HG02763 (cell line): ENCODE data around the gene EPN2.

Source experiments
- ATAC-seq: cut with Tn5 transposase; IDR thresholded peaks from one replicate; pipeline ENCODE4 v1.9.1; 2021; ENCODE audit warnings: mild to moderate bottlenecking, moderate library complexity; ENCODE audit not compliant: unreplicated experiment

The EPN2 gene

DNA sequence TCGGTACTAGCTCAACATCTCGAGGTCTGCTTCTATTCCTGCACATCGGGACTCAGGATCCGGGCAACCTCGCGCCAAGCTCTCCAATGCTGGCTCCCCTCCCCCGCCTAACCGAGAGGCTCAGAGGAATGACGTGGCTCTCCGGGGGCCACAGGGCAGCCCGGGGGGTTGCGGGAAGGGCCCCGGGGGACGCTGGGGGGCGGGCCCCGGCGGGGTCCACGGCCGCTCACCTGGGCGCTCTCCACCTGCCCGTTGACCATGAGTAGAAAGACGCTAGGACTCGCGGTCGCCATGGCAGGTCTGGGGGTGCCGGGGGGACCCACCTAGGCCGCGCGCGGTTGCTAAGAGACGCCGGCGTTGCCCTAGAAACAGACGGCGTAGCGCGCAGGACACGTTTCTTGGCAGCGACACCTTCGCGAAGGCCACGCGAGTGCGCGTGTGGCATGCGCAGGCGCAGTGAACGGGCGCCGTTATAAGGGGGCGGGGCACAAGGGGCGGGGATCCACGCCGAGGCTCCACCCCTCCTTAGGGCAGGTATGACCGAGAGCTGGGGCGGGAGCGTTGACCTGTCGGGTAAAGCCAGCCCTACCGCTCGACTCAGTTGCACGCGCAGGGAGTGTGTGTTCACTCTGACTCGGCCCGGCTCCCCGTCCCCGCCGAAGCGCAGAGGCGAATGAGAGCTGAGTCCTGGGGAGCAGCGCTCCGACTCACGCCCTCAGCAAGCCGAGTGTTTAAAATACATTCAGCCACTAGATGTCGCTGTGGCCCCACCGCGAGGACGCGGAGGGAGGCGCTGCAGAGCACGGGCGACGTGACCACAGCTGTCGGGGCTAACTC is 125.3 kb downstream of the EPN2 start, which contains the start of gene B9D1:
B9D1 (minus strand) TSS at position 447 of the 837 bp plus-strand sequence; CDS start at position 293, 154 bp downstream.
- peak; percentile 78 for ATAC-seq

DNA sequence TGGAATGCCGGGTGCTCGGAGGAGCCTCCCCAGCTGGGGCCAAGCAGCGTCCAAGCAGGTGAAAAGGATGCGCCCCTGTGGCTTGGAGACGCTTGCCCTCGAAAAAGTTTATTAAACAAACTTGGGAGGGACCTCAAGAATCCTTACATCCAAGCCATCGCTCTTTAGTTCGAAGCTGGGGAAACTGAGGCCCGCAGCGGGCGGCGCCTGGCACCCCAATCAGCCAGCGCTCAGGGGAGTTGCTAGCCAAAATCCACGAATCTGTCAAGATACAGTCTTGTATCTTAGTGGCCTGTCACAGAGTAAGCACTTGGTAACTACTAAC is 125.9 kb downstream of the EPN2 start:
- no peak for ATAC-seq

DNA sequence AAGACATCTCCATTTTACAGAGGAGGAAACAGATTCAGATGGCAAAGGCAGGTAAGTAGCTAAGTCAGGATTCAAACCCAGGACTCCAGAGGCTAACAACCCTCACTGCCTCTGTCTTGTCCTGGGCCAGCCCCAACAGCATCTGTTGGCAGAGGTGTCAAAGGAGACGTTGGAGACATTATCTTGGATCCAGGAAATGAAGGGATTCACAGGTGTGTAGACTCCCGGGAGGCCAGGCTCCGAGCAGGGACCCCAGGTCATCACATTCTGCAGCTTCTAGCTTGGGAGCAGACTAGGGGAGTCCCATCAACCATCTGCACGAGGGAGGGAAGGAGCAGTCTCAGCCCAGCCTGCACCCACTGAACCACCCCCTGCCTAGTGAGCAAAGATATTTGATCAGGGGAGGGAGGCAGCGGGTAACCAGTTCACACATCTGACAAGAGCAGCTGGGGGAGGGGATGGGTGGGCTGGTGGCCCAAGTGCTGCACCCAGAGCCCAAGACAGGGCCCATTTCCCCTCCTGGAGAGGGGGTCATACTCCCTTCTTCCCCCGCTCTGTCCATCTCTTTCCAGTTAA is 126.4 kb downstream of the EPN2 start:
- ATAC-seq: no peak

DNA sequence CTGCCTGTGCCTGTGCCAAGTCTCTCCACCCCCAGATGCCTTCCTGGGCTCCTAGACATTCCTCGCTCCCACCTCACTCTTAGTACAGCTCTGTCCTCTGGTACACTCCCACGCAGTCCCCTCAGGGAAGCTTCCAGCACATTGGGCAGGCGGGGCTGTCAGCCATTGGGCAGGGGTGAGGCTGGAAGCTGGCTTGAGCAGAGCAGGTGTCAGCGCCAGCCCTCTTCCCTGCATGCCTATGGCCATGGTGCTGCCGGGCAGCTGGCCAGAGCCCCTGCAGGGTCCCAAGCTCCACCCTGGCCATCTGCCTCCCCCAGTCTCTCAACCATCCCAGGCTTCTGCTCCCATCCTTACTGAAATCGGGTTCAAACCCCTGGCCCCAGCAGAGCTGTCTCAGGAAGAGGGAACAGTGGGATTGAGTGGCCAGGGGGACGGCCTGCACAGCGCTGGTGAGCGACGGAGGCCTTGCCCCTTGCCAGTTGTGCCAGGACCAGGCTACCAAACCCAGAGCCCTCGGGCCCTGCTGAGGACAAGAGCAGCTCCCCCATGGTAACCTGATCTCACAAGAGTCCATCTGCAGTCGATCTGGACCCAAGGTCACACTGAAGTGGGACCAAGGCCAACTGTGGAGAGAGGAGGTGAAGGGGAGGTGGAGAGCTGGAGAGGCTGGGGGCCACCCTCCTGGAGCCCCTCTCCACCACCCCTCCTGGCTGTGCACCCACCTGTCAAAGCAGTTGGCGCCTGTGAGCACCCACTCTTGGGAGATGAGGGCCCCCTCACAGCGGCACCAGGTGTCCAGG is 127.7 kb downstream of the EPN2 start:
- no peak for ATAC-seq

DNA sequence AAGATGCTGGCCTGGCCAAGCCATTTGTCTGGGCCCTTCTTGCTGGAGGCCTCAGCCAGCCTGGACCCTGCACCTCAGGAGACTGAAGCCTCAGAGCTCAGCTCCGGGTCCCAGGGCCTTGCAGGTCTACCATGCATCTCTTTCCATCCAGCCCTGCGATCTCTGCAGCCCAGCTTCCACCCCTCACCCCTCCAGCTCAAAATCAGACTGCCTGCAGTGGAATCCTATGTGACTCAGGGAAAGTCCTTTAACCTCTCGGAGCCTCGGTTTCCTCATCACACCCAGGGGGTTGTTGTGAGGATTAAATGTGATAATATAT is 128.3 kb downstream of the EPN2 start:
- no peak for ATAC-seq

DNA sequence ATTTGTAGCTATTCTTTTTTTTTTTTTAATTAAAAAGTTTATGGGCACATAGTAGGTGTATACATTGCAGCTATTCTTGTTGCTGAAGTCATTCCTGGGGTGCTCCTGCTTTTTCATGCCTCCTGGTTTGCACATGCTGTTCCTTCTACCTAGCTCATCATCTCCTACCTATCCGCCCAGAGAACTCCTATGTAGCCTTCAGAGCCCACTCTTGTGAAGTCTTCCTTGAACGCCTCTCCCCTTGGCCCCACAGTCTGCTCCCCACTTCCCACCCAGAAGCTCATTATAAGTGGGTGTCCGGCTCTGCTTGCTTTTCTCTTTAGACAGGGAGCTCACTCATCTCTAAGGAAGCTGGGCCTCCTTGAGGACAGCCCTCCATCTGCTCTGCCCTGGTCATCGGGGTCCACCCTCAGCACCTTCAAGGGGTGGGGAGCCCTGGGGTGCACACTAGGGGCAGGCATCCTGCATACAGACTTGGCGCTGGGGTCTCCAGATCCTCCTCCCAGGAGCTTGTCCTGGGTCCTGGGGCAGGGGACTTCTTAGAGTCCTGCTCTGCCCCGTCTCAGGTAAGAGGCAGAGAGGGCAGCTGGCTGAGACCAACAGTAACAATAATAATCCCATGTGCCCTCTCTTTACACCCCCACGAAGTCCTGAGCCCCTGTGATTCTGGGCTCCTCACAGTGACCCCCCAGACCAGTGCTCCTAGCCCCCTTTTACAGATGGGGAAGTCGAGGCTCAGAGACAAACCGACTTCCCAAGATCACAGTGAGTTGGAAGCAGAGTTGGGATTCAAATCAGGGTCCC is 128.9 kb downstream of the EPN2 start:
- ATAC-seq: no peak

DNA sequence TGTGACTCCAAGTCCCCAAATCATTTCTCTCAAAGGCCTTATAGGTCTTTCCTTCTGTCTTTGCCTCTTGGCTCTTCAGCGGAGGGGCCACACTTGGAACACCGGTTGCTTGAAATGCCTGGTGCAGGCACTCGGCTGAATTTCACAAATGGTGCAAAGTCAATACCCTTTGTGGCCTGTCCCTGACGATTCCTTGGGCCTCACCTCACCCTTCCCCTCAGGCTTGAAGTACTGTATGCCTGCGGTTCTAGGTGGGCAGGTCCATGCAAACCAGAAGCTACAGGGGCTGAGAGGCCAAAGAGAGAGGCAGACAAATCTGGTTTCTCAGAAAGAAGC is 129.4 kb downstream of the EPN2 start:
- no peak for ATAC-seq

DNA sequence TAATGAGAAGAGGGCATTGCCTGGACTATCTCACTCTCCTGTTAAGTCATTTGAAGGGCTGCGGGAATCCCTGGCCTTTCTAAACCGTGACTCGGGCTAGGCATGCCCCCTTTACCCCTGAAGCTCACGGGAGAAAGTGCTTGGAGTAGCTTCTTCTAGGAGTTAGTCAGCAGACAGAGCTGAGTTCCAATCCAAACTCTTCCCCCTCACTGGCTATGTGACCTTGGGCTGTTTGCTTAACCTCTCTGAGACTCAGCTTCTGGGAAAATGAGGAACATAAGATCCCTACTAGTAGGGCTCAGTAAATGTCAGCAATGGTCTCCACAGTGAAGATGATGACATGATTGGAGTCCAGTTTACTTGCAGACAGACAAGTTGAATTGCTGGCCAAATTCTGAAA is 131.1 kb downstream of the EPN2 start:
- ATAC-seq: no peak

DNA sequence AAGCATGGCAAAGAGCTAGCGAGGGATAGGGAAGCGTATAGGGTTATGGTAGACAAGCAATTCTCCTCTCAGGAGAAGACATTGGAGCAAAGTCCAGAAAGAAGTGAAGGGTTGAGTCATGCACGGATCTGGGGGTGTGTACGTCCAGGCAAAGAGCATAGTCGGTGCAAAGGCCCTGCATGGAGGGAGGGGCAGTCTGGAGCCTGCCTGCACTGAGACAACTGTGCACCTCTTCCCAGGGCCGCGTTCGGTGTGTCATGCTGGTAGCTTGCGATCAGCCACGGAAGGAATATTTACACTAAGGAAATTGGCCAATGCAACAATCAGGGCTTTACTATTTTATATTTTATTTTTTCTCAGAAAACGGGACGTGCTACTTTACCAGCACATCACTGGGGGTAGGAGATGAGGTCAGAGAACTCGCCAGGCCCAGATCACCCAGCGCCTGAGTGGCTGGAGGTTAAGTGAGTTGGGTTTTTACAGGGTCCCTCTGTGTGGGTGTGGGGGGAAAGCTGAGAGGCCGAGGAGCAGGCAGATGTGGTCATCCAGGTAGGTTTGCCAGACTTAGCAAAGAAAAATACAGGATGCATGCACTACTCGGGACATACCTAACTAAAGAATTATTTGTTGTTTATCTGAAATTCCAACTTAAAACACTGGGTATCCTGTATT is 132.1 kb downstream of the EPN2 start:
- no peak for ATAC-seq

DNA sequence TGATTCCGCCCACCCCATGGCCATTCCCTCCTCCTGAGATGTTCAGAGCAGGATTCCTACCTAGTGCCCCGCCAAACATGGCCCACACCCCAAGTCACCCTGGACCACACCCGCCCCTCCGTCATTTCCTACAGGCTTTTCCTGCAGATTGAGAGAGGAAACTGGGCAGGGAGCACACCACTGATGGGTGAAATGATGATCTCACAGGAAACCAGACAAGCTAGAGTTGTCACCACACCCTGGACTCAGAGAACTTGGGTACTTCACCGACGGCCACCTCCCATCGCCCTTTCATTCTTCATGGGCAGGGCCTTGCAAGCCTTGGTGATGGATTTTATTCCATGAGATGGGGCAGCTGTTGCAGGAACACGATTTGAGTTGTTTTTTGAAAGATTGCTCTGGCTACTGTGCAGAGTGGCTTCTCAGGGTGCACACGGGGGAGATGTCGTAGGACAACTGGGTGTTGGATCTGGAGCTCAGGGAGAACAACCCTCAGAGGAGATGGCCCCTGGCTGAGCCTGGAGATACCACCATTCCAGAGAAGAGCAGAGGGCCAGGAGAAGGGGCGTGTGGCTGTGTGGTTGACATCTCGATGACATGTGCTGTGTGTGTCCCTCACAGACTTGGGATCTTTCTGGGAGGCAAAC is 132.8 kb downstream of the EPN2 start:
- no peak for ATAC-seq

DNA sequence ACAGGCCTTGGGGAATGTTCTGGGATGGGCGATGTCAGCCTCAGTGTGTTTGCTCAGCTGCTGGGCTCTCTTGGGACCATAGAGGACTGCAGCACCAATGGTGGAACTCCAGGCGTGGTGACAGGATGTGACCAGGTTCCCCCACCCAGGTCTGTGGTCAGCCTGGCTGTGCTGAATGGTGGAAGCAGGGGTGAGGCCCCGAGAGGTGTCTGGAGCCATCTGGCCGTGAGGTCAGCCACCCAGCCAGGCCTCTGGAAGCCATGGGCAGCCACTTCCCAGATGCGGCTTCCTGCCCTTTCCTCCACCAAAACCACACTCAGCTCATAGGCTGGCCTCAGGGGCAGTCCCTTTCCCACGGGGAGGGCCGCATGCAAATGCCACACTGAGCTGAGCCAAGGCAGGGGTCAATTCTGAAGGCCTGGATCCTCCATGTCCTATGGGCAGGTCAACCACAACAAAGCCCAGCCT is 133.4 kb downstream of the EPN2 start:
- ATAC-seq: peak; percentile 68

DNA sequence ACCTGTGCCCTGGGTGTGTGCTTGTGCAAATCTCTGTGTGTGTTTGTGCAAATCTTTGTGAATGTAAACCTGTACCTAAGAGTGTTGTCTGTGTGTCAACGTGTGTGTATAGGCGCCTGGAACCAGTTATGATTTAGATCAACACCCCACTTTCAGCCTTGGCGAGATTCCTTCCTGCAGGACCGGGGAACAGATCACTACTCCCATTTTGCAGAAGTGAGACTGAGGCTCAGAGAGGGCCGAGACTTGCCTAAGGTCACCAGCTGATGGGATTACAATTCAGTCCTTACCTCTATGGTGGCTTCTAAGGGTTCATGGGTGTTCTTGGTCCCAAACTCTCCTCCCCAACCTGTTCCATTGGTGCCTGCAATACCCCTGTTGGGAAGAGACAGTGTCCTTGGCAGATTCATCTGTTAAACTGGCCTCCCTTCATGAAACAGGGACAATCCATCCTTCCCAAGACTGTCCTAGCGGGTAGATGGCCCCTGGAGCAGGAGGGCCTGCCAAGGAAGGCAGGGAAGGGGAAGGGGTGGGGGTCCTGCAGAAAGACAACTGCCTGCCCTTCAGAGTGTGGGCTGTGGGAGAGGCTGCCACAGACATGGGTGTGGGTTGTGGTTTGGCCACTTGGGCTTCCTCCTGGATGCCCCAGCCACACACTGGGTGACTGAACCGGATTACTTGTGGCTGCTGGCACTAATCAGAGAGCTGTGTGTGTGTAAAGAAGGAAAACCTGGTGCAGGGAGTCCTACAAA is 134.3 kb downstream of the EPN2 start:
- ATAC-seq: no peak

DNA sequence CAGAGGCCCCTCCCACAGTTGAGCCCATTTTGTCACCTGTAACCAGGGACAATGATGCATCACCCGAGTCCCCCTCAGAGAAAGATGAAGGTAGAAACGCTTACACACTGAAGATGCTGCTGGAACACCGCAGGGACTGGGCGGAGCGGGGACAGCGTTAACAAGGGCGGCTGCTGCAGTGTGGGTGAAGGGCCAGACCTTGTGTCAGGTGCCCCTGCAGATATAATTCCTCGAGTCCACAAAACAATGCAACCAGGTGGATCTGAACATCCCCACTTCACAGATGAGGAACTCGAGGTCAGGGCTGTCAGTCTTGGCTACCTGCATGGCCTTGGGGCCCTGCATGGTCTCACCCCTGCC is 134.8 kb downstream of the EPN2 start:
- ATAC-seq: no peak

DNA sequence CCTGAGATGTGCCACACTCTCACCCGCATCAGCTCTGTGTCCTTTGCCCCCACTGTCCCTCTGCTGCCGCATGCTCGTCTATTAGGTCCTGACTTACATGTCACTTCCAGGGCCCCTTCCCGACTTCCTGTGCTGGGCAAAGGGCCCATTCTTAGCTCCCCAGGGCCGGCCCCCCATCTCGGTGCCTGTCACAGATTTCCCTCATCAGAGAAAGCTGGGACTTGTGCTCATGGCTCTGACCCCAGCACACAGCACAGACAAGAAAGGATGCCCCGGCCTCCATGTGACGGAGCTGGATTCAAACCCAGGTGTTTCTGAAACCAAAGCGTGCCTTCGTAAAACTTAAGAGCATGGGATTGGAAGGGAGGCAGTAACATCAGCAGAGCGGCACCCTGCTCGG is 135.3 kb downstream of the EPN2 start:
- no peak for ATAC-seq

DNA sequence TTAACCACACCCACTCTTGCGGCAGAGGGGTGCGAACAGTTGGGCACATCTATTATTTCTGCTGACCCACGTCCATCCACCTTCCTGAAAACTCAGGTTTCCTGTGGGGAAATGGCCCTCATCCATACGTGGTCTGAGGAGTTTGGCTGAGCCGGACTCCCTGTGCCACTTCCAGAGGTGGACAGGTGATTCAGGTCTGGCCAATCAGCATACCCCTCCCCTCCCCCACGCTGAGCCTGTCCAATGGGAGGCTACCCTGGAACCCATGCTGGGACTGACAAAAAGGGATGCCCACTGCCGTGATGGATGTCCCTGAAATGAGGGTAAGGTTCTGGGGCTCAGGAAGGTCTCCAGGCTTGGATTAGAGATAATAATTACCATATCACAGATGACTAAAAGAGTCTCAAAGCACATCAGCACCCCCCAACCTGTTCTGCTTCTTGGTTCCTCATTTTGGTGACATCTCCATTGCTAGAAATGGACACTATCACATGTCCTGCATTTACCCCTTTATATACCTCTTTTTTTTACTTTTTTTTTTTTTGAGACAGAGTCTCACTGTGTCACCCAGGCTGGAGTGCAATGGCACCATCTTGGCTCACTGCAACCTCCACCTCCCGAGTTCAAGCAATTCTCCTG is 135.8 kb downstream of the EPN2 start:
- no peak for ATAC-seq

DNA sequence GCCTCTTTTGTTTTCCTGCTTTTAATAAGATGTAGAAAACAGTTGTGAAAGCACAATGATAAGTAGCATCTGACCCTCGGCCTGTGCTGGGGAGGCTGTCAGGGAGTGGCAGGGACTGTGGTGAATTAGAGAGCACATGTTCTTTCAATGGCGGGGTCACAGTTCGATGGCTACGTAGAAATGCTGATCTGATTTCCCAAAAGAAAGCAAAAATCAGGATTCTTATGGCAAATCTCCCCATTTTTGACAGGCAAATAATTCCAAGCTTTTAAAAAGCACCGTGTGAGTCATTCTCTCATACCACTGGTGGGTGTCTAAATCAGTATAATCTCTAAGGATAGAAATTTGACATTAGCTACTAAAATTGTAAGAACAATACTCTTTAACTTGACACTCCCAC is 137.0 kb downstream of the EPN2 start:
- no peak for ATAC-seq

DNA sequence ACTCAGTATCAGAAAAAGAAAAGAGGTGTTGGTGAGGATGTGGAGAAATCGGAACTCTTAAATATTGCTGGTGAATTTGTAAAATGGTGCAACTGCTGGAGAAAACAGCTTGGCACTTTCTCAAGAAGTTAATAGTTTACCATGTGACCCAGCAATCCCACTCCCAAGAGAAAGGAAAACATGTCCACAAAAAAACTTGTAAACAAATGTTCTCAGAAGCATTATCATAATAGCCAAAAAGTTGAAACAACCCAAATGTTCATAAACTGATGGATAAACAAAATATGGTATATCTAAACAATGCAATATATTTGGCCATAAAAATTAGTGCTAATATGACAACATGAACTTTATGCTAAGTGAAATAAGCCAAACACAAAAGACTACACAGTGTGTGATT is 138.6 kb downstream of the EPN2 start:
- ATAC-seq: no peak

DNA sequence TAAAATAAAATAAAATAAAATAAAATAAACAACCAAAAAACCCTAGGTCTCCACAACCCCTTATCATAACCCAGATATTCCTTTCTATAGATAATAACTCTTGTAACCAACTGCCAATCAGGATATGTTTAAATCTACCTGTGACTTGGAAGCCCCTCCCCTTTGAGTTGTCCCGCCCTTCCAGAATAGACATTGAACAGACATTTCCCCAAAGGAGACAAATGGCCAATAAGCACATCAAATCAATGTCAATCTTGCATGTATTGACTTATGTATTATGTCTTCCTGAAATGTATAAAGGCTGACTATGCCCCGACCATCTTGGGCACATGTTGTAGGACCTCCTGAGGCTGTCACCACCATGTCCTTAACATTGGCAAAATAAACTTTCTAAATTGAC is 139.6 kb downstream of the EPN2 start:
- no peak for ATAC-seq
